Measurements from ENCODE around the gene LRRC42.

The LRRC42 gene

DNA sequence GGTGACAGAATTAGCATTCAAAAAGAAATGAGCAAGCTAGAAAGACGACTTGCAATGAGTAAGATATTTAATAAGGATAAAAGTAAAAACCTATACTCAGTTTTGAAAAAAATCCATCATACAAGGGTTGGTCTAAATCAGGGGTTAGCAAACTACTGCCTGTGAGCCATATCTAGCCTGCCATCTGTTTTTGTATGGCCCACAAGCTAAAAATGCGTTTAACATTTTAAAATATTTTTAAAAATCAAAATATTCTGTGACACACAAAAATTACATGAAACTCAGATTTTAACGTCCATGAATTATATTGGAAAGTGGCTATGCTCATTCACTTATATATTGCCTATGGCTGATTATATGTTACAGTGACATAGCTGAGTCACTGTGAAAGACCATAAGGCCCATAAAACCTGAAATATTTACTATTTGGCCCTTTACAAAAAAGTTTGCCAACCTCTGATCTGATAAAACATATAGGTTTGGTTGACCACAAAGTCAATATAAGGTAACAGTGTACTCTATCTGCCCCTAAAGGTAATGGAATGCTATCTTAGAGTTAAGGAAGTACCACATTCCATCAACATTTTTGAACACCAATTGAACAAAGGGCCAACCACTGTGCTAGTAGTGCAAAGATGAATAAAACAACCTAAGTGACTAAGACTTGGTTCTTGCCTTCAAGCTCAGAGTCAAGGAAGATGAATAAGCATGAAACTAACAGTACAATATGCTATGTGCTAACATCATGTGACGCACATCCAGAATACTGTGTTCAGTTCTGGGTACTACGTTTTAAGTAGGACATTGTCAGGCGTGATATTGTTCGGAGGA lies 3.8 kb upstream of the LRRC42 start:
- DNase-seq (ENCODE audit: low read depth in 2 of 2): peak in 1 of 2 donors; percentile 47
- TF ChIP-seq, protein P1, sequence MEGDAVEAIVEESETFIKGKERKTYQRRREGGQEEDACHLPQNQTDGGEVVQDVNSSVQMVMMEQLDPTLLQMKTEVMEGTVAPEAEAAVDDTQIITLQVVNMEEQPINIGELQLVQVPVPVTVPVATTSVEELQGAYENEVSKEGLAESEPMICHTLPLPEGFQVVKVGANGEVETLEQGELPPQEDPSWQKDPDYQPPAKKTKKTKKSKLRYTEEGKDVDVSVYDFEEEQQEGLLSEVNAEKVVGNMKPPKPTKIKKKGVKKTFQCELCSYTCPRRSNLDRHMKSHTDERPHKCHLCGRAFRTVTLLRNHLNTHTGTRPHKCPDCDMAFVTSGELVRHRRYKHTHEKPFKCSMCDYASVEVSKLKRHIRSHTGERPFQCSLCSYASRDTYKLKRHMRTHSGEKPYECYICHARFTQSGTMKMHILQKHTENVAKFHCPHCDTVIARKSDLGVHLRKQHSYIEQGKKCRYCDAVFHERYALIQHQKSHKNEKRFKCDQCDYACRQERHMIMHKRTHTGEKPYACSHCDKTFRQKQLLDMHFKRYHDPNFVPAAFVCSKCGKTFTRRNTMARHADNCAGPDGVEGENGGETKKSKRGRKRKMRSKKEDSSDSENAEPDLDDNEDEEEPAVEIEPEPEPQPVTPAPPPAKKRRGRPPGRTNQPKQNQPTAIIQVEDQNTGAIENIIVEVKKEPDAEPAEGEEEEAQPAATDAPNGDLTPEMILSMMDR (IDR thresholded peaks at IDR 0.05; ENCODE audit: low read depth, low read length): no peak

DNA sequence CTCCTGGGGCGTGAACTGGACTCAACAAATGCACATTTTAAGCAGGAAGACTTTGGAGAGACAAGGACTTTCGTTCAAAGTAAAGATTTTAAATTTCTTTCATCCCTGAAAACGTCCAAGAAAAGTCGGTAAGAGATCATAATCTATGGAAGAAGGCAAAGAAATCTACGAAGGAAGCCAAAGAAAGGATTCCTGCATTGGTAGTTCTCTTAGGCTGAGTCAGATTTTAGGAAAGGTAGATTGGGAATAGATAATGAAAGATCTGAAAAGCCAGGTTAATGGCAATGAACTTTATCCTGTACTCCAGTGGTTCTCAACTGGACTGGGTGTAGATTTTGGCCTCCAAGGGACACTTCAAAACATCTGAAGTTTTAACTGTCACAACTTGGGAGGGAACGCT lies 3.1 kb upstream of the LRRC42 start:
- no peak for DNase-seq (ENCODE audit: low read depth in 2 of 2)
- TF ChIP-seq, protein P1 (IDR thresholded peaks at IDR 0.05; ENCODE audit: low read depth, low read length): no peak
- H3K4me3 ChIP-seq (replicated peaks in 1 of 2; ENCODE audit: low read depth in 2 of 2, low read length in 2 of 2): no peak overlapping the region

More for the DNA sequence above, 3.8 kb upstream of the LRRC42 start:
- H3K4me3 ChIP-seq (replicated peaks in 1 of 2; ENCODE audit: low read depth in 2 of 2, low read length in 2 of 2): no peak overlapping the region

DNA sequence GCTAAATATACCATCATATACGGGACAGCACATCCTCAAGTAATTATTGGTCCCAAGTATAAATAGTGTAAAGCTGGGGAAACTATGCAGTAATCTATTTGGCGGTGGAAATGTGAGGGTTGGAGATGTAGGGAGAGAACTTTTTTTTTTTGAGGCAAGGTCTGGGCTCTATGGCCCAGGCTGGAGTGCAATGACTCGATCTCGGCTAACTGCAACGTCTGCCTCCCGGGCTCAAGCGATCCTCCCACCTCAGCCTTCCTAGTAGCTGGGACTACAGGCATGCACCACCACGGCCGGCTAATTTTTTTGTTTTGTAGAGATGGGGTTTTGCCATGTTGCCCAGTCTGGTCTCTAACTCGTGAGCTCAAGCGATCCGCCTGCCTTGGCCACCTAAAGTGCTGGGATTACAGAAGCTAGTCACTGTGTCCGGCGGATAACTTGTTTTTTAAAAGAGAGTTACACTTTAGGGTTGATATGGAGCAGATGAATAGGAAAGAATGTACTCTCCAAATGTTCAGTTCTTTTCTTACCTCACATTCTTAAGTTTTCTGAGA lies 2.6 kb upstream of the LRRC42 start:
- TF ChIP-seq, protein P1 (IDR thresholded peaks at IDR 0.05; ENCODE audit: low read depth, low read length): no peak
- no peak overlapping the region for H3K4me3 ChIP-seq (replicated peaks in 1 of 2; ENCODE audit: low read depth in 2 of 2, low read length in 2 of 2)
- DNase-seq (ENCODE audit: low read depth in 2 of 2): no peak

DNA sequence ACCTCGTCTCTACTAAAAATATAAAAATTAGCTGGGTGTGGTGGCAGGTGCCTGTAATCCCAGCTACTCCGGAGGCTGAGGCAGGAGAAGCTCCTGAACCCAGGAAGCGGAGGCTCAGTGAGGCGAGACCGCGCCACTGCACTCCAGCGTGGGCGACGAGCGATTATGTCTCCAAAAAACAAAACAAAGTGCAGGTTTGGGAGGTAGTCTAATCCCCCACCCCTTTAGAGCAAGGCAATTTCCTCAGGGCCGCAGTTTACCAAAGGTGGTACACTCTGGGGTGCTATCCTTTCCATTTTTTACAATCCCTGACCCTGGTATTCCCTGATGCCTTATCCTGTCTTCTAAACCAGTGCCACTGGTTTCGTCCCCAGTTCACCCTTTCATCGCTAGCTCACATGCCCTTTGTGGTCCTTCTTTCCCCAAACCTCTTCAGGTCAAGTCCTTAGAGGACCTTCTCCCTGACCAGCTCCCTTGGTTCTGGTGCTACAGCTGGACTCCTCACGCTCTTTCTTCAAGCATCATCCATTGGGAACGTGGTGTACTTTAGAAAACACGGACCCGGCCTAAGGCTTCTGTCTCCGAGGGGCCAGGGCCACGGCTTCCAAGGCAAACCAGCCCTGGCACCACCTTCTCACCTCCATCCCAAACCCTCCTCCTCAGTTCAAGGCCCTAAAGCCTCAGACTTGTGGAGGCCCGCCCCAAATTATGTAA lies 1.5 kb upstream of the LRRC42 start:
- H3K4me3 ChIP-seq (replicated peaks in 1 of 2; ENCODE audit: low read depth in 2 of 2, low read length in 2 of 2): peak overlapping the region; percentile 90 to 98
- TF ChIP-seq, protein P1 (IDR thresholded peaks at IDR 0.05; ENCODE audit: low read depth, low read length): no peak
- DNase-seq (ENCODE audit: low read depth in 2 of 2): peak in 1 of 2 donors; percentile 25

DNA sequence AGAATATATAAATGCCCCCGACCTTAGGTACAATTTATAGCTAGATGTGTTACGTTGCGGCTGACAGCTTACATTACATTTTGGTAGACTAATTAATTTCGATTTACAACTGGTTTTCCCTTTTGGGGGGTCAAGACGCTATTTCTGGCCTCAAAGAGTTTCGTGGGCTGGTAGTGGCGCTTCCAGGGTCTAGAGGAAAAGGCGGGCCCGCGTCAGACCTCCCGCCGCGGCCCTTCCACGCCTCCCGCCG lies 1.0 kb upstream of the LRRC42 start:
- DNase-seq (ENCODE audit: low read depth in 2 of 2): no peak
- peak overlapping the region; percentile 90 to 98 for H3K4me3 ChIP-seq (replicated peaks in 1 of 2; ENCODE audit: low read depth in 2 of 2, low read length in 2 of 2)
- TF ChIP-seq, protein P1 (IDR thresholded peaks at IDR 0.05; ENCODE audit: low read depth, low read length): no peak

DNA sequence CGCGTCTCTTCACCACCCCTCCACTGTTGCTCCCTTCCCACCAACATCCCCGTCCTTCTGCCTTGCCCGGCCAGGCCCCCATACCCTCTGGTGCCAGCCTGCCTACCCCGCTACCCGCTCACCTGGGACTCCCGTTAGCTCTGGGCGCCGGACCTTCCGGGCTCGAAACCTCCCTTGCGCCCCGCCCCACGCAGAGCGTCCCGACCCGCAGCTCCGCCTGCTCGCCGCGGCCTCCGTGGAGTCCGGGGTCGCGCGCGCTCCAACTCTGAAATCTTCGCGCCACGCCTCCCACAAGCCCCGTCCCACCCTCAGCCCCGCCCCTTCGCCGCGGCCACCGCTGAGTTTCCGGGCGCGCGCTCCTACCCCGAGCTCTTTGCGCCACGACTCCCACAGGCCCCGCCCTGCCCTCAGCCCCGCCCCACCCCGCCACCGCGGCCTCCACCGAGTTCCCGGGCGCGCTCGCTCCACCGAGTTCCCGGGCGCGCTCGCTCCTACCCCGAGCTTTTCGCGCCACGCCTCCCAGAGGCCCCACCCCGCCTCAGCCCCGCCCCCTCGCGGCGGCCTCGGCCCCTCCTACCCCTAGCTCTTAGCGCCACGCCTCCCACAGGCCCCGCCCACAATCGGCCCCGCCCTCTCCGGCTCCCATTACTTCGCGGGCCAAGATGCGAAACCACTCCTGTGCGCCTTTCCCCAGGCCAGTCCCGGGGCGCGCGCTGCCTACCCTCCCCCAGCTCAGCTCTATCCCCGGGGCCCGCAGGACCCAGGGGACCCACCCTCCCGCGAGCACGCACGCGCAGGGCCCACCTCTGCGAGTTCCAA lies 508 bp upstream of the LRRC42 start, which contains the start of gene IFT25:
TSS of gene IFT25 (minus strand) at position 267 of the 819 bp plus-strand sequence. CDS start 5,617 bp downstream, outside the sequence.
- peak; percentile 98 to 99 for DNase-seq (ENCODE audit: low read depth in 2 of 2)
- TF ChIP-seq, protein P1 (IDR thresholded peaks at IDR 0.05; ENCODE audit: low read depth, low read length): no peak
- H3K4me3 ChIP-seq (replicated peaks in 1 of 2; ENCODE audit: low read depth in 2 of 2, low read length in 2 of 2): peak within 1 kb of the TSS; percentile 90 to 98

Measured in cardiac fibroblast (primary cell).